ENCODE results near the gene CD4. TPM values are rescaled to one million over a fixed set of nuclear protein-coding genes. Genes with fewer than 3 reads are reported as not detected.
"Not testable (repeated sequence)": the region's sequence is repeated elsewhere in the genome, so short reads cannot be mapped to it uniquely, and the experiment has no call there.

The CD4 gene
- total and polyA plus RNA-seq, 2 donors (not counting 1 experiment from before 2014, with no cell fraction given): 27.2 to 152 TPM

- no peaks in the 10 kb centered on the region for H3K9me3 ChIP-seq (ENCODE audit: control insufficient read depth, insufficient read depth, low read depth, low read length)
- no peak overlapping the region for H3K27ac ChIP-seq (ENCODE audit: insufficient read depth, low read length)
- H3K79me2 ChIP-seq (ENCODE audit: control insufficient read depth, insufficient read depth, low read length): peaks cover 14% of the 10 kb centered on the region
- H3K27me3 ChIP-seq (ENCODE audit: control insufficient read depth, insufficient read depth, low read length): no peaks in the 10 kb centered on the region
- no peak overlapping the region for H2AFZ ChIP-seq (ENCODE audit: low read length)
- H3K36me3 ChIP-seq (ENCODE audit: control insufficient read depth, insufficient read depth, low read length): peaks cover 28% of the 10 kb centered on the region
- H3K4me1 ChIP-seq (ENCODE audit: control insufficient read depth, extremely low read depth, insufficient read depth, low read length): peaks cover 4% of the 10 kb centered on the region
- TF ChIP-seq CTCF (conservative IDR thresholded peaks at IDR 0.05 in 1 of 2, IDR thresholded peaks at IDR 0.05 in 1 of 2; ENCODE audit: low read depth in 1 of 2, low read length in 2 of 2) (no peak), EZH2 (IDR thresholded peaks at IDR 0.05; ENCODE audit: low read length, missing control alignments) (no peak)
- no peak overlapping the region for H3K9ac ChIP-seq (ENCODE audit: insufficient read depth, low read length)
- DNase-seq (ENCODE audit: low read depth in 2 of 2): peak in 1 of 2 donors; percentile 21
- H3K4me3 ChIP-seq (replicated peaks in 1 of 4; ENCODE audit: control extremely low read depth in 1 of 4, insufficient read depth in 1 of 4, low read depth in 3 of 4, low read length in 4 of 4): no peak overlapping the region
- no peak overlapping the region for H3K4me2 ChIP-seq (ENCODE audit: extremely low read depth, insufficient read depth, low read length)
- H4K20me1 ChIP-seq (ENCODE audit: control insufficient read depth, extremely low read depth, insufficient read depth, low read length): no peaks in the 10 kb centered on the region
Measured at GRCh38 chr12:6863586-6864321, 74.4 kb downstream of the CD4 start.

- Histone ChIP-seq H3K4me1 (ENCODE audit: control insufficient read depth, extremely low read depth, insufficient read depth, low read length) (peaks cover 16% of the 10 kb centered on the region), H3K36me3 (ENCODE audit: control insufficient read depth, insufficient read depth, low read length) (peaks cover 28% of the 10 kb centered on the region), H3K79me2 (ENCODE audit: control insufficient read depth, insufficient read depth, low read length) (peaks cover 28% of the 10 kb centered on the region)
- H4K20me1 ChIP-seq (ENCODE audit: control insufficient read depth, extremely low read depth, insufficient read depth, low read length); H3K9ac ChIP-seq (ENCODE audit: insufficient read depth, low read length); H2AFZ ChIP-seq (ENCODE audit: low read length); DNase-seq (ENCODE audit: low read depth in 2 of 2); H3K27me3 ChIP-seq (ENCODE audit: control insufficient read depth, insufficient read depth, low read length); H3K27ac ChIP-seq (ENCODE audit: insufficient read depth, low read length); H3K4me3 ChIP-seq (replicated peaks in 1 of 4; ENCODE audit: control extremely low read depth in 1 of 4, insufficient read depth in 1 of 4, low read depth in 3 of 4, low read length in 4 of 4); H3K9me3 ChIP-seq (ENCODE audit: control insufficient read depth, insufficient read depth, low read depth, low read length); H3K4me2 ChIP-seq (ENCODE audit: extremely low read depth, insufficient read depth, low read length): not testable (repeated sequence)
Measured at GRCh38 chr12:6865307-6865706, 76.0 kb downstream of the CD4 start.

- Histone ChIP-seq H3K4me1 (ENCODE audit: control insufficient read depth, extremely low read depth, insufficient read depth, low read length) (peaks cover 21% of the 10 kb centered on the region), H3K27ac (ENCODE audit: insufficient read depth, low read length) (peak overlapping the region; percentile 43), H3K4me2 (ENCODE audit: extremely low read depth, insufficient read depth, low read length) (peak overlapping the region; percentile 71), H3K9ac (ENCODE audit: insufficient read depth, low read length) (peak overlapping the region; percentile 57), H2AFZ (ENCODE audit: low read length) (peak overlapping the region; percentile 23), H3K27me3 (ENCODE audit: control insufficient read depth, insufficient read depth, low read length) (no peaks in the 10 kb centered on the region), H3K9me3 (ENCODE audit: control insufficient read depth, insufficient read depth, low read depth, low read length) (no peaks in the 10 kb centered on the region), H3K36me3 (ENCODE audit: control insufficient read depth, insufficient read depth, low read length) (peaks cover 29% of the 10 kb centered on the region), H3K79me2 (ENCODE audit: control insufficient read depth, insufficient read depth, low read length) (peaks cover 33% of the 10 kb centered on the region), H4K20me1 (ENCODE audit: control insufficient read depth, extremely low read depth, insufficient read depth, low read length) (peaks cover 4% of the 10 kb centered on the region), H3K4me3 (replicated peaks in 1 of 4; ENCODE audit: control extremely low read depth in 1 of 4, insufficient read depth in 1 of 4, low read depth in 3 of 4, low read length in 4 of 4) (peak overlapping the region in 3 of 4 experiments; percentile 36 to 89 (median 58))
- TF ChIP-seq CTCF (conservative IDR thresholded peaks at IDR 0.05 in 1 of 2, IDR thresholded peaks at IDR 0.05 in 1 of 2; ENCODE audit: low read depth in 1 of 2, low read length in 2 of 2) (no peak), EZH2 (IDR thresholded peaks at IDR 0.05; ENCODE audit: low read length, missing control alignments) (no peak)
- DNase-seq (ENCODE audit: low read depth in 2 of 2): no peak
Measured at GRCh38 chr12:6866163-6866919, 77.0 kb downstream of the CD4 start.

All from fibroblast of lung (primary cell).